Measurements from ENCODE around the gene WEE2.

- TF ChIP-seq CTCF (IDR thresholded peaks at IDR 0.05) = no peak
- no peak for TF ChIP-seq POLR2A (IDR thresholded peaks at IDR 0.05)
Observed at GRCh38 chr7:141729020-141729419, 20.9 kb downstream of the WEE2 start.

Measured in uterus (tissue), 2 donors.